Measurements from ENCODE around the gene ADAM21. TPM values are rescaled to one million over a fixed set of nuclear protein-coding genes. Genes with fewer than 3 reads are reported as not detected.
A peak's percentile ranks its signal among the peaks of the same experiment; 100 is the strongest.
"Not testable (repeated sequence)": the region's sequence is repeated elsewhere in the genome, so short reads cannot be mapped to it uniquely, and the experiment has no call there.

Gene ADAM21
- total and polyA plus RNA-seq, 3 experiments from 2014 or later: 0.09 to 0.12 (median 0.09) TPM

DNA sequence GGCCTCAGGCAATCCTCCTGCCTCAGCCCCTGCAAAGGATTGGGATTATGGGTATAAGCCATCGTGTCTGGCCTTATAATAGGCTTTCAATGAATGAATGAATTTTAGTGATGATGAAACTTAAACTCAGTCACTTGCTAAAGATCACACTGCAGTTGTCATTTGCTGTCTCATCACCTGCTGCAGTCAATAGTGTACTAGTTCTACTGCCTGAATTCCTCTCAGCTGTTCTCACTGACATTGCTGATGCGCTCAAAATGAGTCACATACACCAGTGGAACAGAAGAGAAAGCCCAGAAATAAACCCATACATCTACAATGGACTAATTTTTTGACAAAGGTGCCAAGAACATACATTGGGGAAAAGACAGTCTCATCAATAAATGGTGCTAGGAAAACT lies 29.4 kb upstream of the ADAM21 start:
- Histone ChIP-seq H3K27me3 (ENCODE audit: insufficient read depth, low read length, poor library complexity, severe bottlenecking) (no peaks in the 10 kb centered on the region), H3K4me3 (ENCODE audit: low read length) (no peak overlapping the region), H3K9me3 (ENCODE audit: low read length) (no peaks in the 10 kb centered on the region), H3K36me3 (ENCODE audit: insufficient read depth, low read length) (no peaks in the 10 kb centered on the region), H3K4me1 (ENCODE audit: insufficient read depth, low read length) (no peaks in the 10 kb centered on the region), H3K27ac (ENCODE audit: low read depth, low read length) (no peak overlapping the region)
- H3K9me3 Mint-ChIP-seq: no peaks in the 10 kb centered on the region
- H3K4me3 Mint-ChIP-seq: no peak overlapping the region
- ChIA-PET CTCF (no interaction called here), POLR2A (no interaction called here)
- H3K4me1 Mint-ChIP-seq: peaks cover 0 to under 1% (median 0%) of the 10 kb centered on the region in 3 donors
- peaks cover 2 to 8% of the 10 kb centered on the region in 2 donors for H3K27me3 Mint-ChIP-seq
- H3K36me3 Mint-ChIP-seq: no peaks in the 10 kb centered on the region
- DNase-seq: no peak
- no peak overlapping the region for H3K27ac Mint-ChIP-seq

DNA sequence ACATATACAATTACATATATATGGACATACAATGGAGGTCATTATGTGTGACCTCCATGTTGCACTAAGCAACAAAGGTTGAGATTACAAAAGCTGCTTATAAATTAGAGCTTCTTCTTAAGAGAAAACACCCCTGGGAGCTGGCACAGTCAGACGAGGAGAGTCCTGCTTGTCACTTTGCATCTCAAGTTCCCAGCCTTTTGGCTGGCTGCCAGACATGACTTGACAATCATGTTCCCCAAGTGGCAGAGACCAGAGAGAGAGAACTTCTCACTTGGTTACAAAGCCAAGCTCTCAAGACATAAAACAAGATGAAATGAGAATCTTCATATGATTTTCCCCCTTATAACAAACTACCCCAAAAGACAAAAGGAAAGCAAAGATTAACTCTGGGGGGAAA lies 26.6 kb upstream of the ADAM21 start:
- H3K36me3 ChIP-seq (ENCODE audit: insufficient read depth, low read length): no peaks in the 10 kb centered on the region
- H3K4me1 Mint-ChIP-seq: no peaks in the 10 kb centered on the region
- H3K4me1 ChIP-seq (ENCODE audit: insufficient read depth, low read length): no peaks in the 10 kb centered on the region
- H3K27ac ChIP-seq (ENCODE audit: low read depth, low read length): no peak overlapping the region
- DNase-seq: no peak
- no peaks in the 10 kb centered on the region for H3K9me3 ChIP-seq (ENCODE audit: low read length)
- ChIA-PET CTCF (no interaction called here), POLR2A (no interaction called here)
- H3K4me3 Mint-ChIP-seq: no peak overlapping the region
- peaks cover 3 to 13% of the 10 kb centered on the region in 2 donors for H3K27me3 Mint-ChIP-seq
- no peak overlapping the region for H3K4me3 ChIP-seq (ENCODE audit: low read length)
- H3K9me3 Mint-ChIP-seq: peaks cover 0 to 12% (median 6%) of the 10 kb centered on the region in 5 donors
- peak overlapping the region in 1 of 8 donors; percentile 67 for H3K27ac Mint-ChIP-seq
- H3K27me3 ChIP-seq (ENCODE audit: insufficient read depth, low read length, poor library complexity, severe bottlenecking): no peaks in the 10 kb centered on the region
- peaks cover 0 to 8% (median 0%) of the 10 kb centered on the region in 3 donors for H3K36me3 Mint-ChIP-seq

GRCh38 chr14:70426555-70426954 lies 25.4 kb upstream of the ADAM21 start:
- H3K9me3 Mint-ChIP-seq: peaks cover 1 to 22% (median 16%) of the 10 kb centered on the region in 5 donors
- H3K4me1 ChIP-seq (ENCODE audit: insufficient read depth, low read length); DNase-seq; H3K4me1 Mint-ChIP-seq; H3K27ac ChIP-seq (ENCODE audit: low read depth, low read length); CTCF ChIA-PET; H3K36me3 ChIP-seq (ENCODE audit: insufficient read depth, low read length); H3K27ac Mint-ChIP-seq; H3K4me3 Mint-ChIP-seq; H3K9me3 ChIP-seq (ENCODE audit: low read length); H3K4me3 ChIP-seq (ENCODE audit: low read length); H3K27me3 ChIP-seq (ENCODE audit: insufficient read depth, low read length, poor library complexity, severe bottlenecking); POLR2A ChIA-PET: not testable (repeated sequence)
- H3K27me3 Mint-ChIP-seq: peaks cover 13 to 18% of the 10 kb centered on the region in 2 donors
- H3K36me3 Mint-ChIP-seq: peaks cover 0 to 20% (median 0%) of the 10 kb centered on the region in 3 donors

DNA sequence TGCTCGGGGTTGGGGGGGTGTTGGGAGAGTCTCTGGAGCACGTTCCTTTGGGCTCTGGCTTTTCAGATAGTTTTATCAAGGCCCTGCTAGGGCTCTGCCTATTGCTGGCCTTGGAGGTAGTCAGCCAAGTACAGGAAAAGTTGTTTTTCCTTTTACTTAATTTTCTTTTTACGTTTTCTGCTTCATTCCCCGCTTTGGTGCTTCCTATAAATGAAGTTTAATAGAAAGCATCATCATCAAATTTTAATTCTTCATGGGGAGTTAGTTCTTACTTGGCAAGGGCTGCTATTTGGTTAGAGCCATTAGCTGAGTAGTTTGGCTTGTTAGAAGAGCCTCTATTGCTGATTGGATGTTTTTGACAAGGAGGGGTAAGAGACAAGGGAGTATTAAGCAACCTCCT lies 15.1 kb upstream of the ADAM21 start:
- no peaks in the 10 kb centered on the region for H3K36me3 ChIP-seq (ENCODE audit: insufficient read depth, low read length)
- no peaks in the 10 kb centered on the region for H3K9me3 ChIP-seq (ENCODE audit: low read length)
- CTCF ChIA-PET: no interaction called here
- H3K27me3 ChIP-seq (ENCODE audit: insufficient read depth, low read length, poor library complexity, severe bottlenecking): no peaks in the 10 kb centered on the region
- DNase-seq: no peak
- H3K27ac ChIP-seq (ENCODE audit: low read depth, low read length): no peak overlapping the region
- H3K4me1 ChIP-seq (ENCODE audit: insufficient read depth, low read length): no peaks in the 10 kb centered on the region
- peaks cover 32 to 59% of the 10 kb centered on the region in 2 donors for H3K27me3 Mint-ChIP-seq
- no peak overlapping the region for H3K27ac Mint-ChIP-seq
- no peak overlapping the region for H3K4me3 ChIP-seq (ENCODE audit: low read length)
- H3K4me1 Mint-ChIP-seq: no peaks in the 10 kb centered on the region
- no peak overlapping the region for H3K4me3 Mint-ChIP-seq
- peaks cover 25 to 52% (median 47%) of the 10 kb centered on the region in 5 donors for H3K9me3 Mint-ChIP-seq
- H3K36me3 Mint-ChIP-seq: peaks cover 0 to 41% (median under 1%) of the 10 kb centered on the region in 3 donors
- POLR2A ChIA-PET: no interaction called here

DNA sequence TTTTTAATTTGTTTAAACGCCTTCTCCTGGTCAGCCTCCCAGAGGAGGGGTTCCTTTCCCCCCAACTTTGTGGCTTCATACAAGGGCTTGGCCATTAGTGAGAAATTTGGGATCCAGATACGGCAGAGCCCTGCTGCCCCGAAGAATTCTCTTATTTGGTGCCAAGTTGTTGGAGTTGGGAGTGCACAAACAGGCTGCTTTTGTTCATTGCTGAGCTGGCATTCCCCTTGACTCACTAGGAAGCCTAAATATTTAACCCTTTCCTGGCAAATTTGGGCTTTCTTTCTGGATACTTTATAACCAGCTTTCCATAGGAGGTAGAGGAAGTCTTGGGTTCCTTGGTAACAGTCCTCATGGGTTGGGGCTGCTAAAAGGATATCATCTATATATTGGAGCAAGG lies 10.3 kb upstream of the ADAM21 start:
- H3K4me1 Mint-ChIP-seq: no peaks in the 10 kb centered on the region
- H3K27ac Mint-ChIP-seq: no peak overlapping the region
- Histone ChIP-seq H3K36me3 (ENCODE audit: insufficient read depth, low read length) (no peaks in the 10 kb centered on the region), H3K27ac (ENCODE audit: low read depth, low read length) (no peak overlapping the region), H3K4me3 (ENCODE audit: low read length) (no peak overlapping the region), H3K27me3 (ENCODE audit: insufficient read depth, low read length, poor library complexity, severe bottlenecking) (no peaks in the 10 kb centered on the region), H3K9me3 (ENCODE audit: low read length) (peaks cover 14% of the 10 kb centered on the region), H3K4me1 (ENCODE audit: insufficient read depth, low read length) (no peaks in the 10 kb centered on the region)
- H3K4me3 Mint-ChIP-seq: no peak overlapping the region
- ChIA-PET CTCF (no interaction called here), POLR2A (no interaction called here)
- H3K27me3 Mint-ChIP-seq: peaks cover 15 to 20% of the 10 kb centered on the region in 2 donors
- peaks cover 3 to 52% (median 6%) of the 10 kb centered on the region in 3 donors for H3K36me3 Mint-ChIP-seq
- DNase-seq: no peak
- H3K9me3 Mint-ChIP-seq: peaks cover 19 to 53% (median 45%) of the 10 kb centered on the region in 5 donors

DNA sequence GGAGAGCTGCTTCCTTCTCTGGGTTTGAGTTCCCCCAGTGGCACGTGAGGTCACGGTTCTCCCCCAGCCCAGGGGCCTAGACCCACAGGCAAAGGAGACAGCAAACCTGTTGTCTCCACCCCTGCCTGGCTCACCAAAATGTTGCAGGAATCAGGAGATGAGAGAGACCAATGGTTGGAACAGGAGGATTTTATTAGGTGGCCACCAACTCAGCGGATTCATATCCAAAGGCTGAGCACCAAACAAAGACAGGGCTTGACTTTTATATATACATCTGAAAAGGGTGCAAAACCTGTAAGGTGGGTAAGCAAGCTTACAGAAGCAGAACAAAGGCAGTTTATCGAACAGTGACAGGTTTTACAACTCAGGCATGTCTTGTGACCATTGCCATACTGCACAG lies 9.2 kb upstream of the ADAM21 start:
- Histone ChIP-seq H3K4me1 (ENCODE audit: insufficient read depth, low read length) (no peaks in the 10 kb centered on the region), H3K9me3 (ENCODE audit: low read length) (peaks cover 14% of the 10 kb centered on the region), H3K36me3 (ENCODE audit: insufficient read depth, low read length) (no peaks in the 10 kb centered on the region), H3K27me3 (ENCODE audit: insufficient read depth, low read length, poor library complexity, severe bottlenecking) (no peaks in the 10 kb centered on the region), H3K4me3 (ENCODE audit: low read length) (no peak overlapping the region), H3K27ac (ENCODE audit: low read depth, low read length) (no peak overlapping the region)
- no peaks in the 10 kb centered on the region for H3K4me1 Mint-ChIP-seq
- ChIA-PET CTCF (no interaction called here), POLR2A (no interaction called here)
- peaks cover 6 to 49% (median 8%) of the 10 kb centered on the region in 3 donors for H3K36me3 Mint-ChIP-seq
- H3K27me3 Mint-ChIP-seq: peaks cover 15 to 17% of the 10 kb centered on the region in 2 donors
- no peak overlapping the region for H3K27ac Mint-ChIP-seq
- no peak overlapping the region for H3K4me3 Mint-ChIP-seq
- DNase-seq: no peak
- peaks cover 15 to 46% (median 43%) of the 10 kb centered on the region in 5 donors for H3K9me3 Mint-ChIP-seq

DNA sequence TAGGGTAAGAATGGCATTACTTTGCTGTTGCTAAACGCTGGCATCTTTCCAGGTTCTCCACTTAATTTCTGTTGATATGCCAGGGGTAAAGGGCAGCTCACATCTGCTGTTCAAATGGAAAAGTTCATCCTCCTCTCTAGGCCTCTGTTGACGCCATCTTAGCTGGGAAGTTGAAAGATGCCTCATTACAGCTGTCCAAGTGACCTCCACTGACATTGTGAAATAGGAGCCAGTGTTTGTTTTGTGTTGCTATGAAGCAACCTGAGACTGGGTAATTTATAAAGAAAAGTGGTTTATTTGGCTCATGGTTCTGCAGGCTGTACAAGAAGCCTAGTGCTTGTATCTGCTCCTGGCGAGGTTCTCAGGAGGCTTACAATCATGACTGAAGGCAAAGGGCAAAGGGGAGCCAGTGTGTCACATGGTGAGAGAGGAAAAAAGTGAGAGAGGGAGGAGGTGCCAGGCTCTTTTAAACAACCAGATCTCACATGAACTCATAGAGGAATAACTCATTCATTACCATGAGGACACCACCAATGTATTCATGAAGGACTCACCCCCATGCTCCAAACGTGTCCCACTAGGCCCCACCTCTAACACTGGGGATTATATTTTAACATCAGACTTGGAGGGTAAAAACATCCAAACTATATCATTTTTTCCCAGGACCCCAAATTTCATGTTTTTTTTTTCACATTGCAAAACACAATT lies 3.2 kb upstream of the ADAM21 start:
- no peak for DNase-seq
- H3K27ac ChIP-seq (ENCODE audit: low read depth, low read length): no peak overlapping the region
- peak overlapping the region in 1 of 8 donors; percentile 5 for H3K27ac Mint-ChIP-seq
- CTCF ChIA-PET: no interaction called here
- no peaks in the 10 kb centered on the region for H3K9me3 ChIP-seq (ENCODE audit: low read length)
- POLR2A ChIA-PET: no interaction called here
- no peak overlapping the region for H3K4me3 Mint-ChIP-seq
- peaks cover 6 to 27% (median 7%) of the 10 kb centered on the region in 3 donors for H3K36me3 Mint-ChIP-seq
- H3K36me3 ChIP-seq (ENCODE audit: insufficient read depth, low read length): no peaks in the 10 kb centered on the region
- H3K9me3 Mint-ChIP-seq: peaks cover 0 to 19% (median 14%) of the 10 kb centered on the region in 5 donors
- H3K4me1 Mint-ChIP-seq: no peaks in the 10 kb centered on the region
- H3K27me3 Mint-ChIP-seq: peaks cover 0 to 2% of the 10 kb centered on the region in 2 donors
- no peaks in the 10 kb centered on the region for H3K27me3 ChIP-seq (ENCODE audit: insufficient read depth, low read length, poor library complexity, severe bottlenecking)
- no peak overlapping the region for H3K4me3 ChIP-seq (ENCODE audit: low read length)
- H3K4me1 ChIP-seq (ENCODE audit: insufficient read depth, low read length): no peaks in the 10 kb centered on the region

DNA sequence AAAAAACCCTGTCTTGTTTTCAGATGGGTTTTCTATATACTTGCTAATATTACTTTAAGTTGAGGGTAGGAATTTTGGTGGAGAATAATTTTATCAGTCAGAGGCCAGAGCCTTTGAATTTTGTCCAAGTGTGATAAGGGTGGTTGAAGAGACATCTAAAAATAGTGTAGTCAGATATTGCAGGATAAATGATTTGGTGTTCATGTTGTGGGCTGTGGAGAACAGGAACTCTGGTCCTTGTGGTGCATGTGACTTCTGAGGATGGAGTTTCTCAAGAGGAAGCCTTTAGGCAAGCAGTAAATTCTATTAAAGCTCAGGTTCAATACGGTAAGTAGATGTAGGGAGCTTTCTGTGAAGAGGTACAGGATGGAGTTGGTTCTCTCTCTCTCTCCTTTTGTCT lies 2.8 kb downstream of the ADAM21 start:
- no peak overlapping the region for H3K4me3 ChIP-seq (ENCODE audit: low read length)
- Mint-ChIP-seq H3K9me3 (no peaks in the 10 kb centered on the region), H3K4me3 (no peak overlapping the region), H3K36me3 (no peaks in the 10 kb centered on the region), H3K27me3 (peaks cover 2 to 10% of the 10 kb centered on the region in 2 donors), H3K4me1 (no peaks in the 10 kb centered on the region), H3K27ac (no peak overlapping the region)
- DNase-seq: no peak
- POLR2A ChIA-PET: no interaction called here
- CTCF ChIA-PET: no interaction called here
- H3K36me3 ChIP-seq (ENCODE audit: insufficient read depth, low read length): no peaks in the 10 kb centered on the region
- H3K27ac ChIP-seq (ENCODE audit: low read depth, low read length): no peak overlapping the region
- H3K27me3 ChIP-seq (ENCODE audit: insufficient read depth, low read length, poor library complexity, severe bottlenecking): no peaks in the 10 kb centered on the region
- no peaks in the 10 kb centered on the region for H3K4me1 ChIP-seq (ENCODE audit: insufficient read depth, low read length)
- H3K9me3 ChIP-seq (ENCODE audit: low read length): no peaks in the 10 kb centered on the region
